ENCODE results near the gene GNMT. TPM values are rescaled to one million over a fixed set of nuclear protein-coding genes. Genes with fewer than 3 reads are reported as not detected.

The GNMT gene
- total and polyA plus RNA-seq, 9 of the 15 experiments (the other 6 are each of a cell fraction or from before 2014, with no cell fraction given): 0.11 to 0.29 (median 0.15) TPM; not detected in 6

GRCh38 chr6:42984924-42985475 is 24.4 kb downstream of the GNMT start (continued):
- no peak for TF ChIP-seq ATF6 (CRISPR knock-in tag; IDR thresholded peaks at IDR 0.05)
- TF ChIP-seq SRF (CRISPR knock-in tag; IDR thresholded peaks at IDR 0.05): no peak
- no peak for TF ChIP-seq ZNF830 (CRISPR knock-in tag; IDR thresholded peaks at IDR 0.05)
- TF ChIP-seq UBTF (IDR thresholded peaks at IDR 0.05; ENCODE audit: borderline replicate concordance in 1 of 2, low read depth in 2 of 2, low read length in 2 of 2): no peak
- no peak for TF ChIP-seq MYC (IDR thresholded peaks at IDR 0.05; ENCODE audit: low read depth, low read length)
- TF ChIP-seq MYC (CRISPR knock-in tag; IDR thresholded peaks at IDR 0.05; ENCODE audit: borderline replicate concordance, low read depth): no peak
- TF ChIP-seq E2F5 (CRISPR knock-in tag; IDR thresholded peaks at IDR 0.05): no peak
- no peak for TF ChIP-seq DEAF1 (CRISPR knock-in tag; IDR thresholded peaks at IDR 0.05)
- TF ChIP-seq RBBP5 (IDR thresholded peaks at IDR 0.05; ENCODE audit: borderline replicate concordance, insufficient read depth, low read length, poor library complexity, severe bottlenecking): peak; percentile 6
- TF ChIP-seq U2AF1 (optimal IDR thresholded peaks at IDR 0.05; ENCODE audit: low read depth, low read length): no peak
- TF ChIP-seq CEBPG (CRISPR knock-in tag; IDR thresholded peaks at IDR 0.05): 0 out of 2 replicates have a peak, but pooled peaks have one; percentile 9
- no peak for TF ChIP-seq CEBPG (tag; conservative IDR thresholded peaks at IDR 0.05 in 1 of 2, IDR thresholded peaks at IDR 0.05 in 1 of 2)
- TF ChIP-seq BRCA1 (IDR thresholded peaks at IDR 0.05): no peak
- TF ChIP-seq BRCA1 (CRISPR knock-in tag; IDR thresholded peaks at IDR 0.05): no peak
- no peak for TF ChIP-seq SREBF1 (IDR thresholded peaks at IDR 0.05; ENCODE audit: borderline replicate concordance, low read depth, low read length)
- TF ChIP-seq RCOR1 (IDR thresholded peaks at IDR 0.05; ENCODE audit: borderline replicate concordance in 1 of 2, low read depth in 2 of 2, low read length in 2 of 2): 0 out of 4 replicates have a peak, but pooled peaks of 1 of the 2 experiments have one; percentile 5
- TF ChIP-seq SRSF3 (IDR thresholded peaks at IDR 0.05; ENCODE audit: insufficient read depth, low read length): no peak
- no peak for TF ChIP-seq GTF2B (IDR thresholded peaks at IDR 0.05; ENCODE audit: extremely low read depth, insufficient read length)
- TF ChIP-seq ZKSCAN1 (IDR thresholded peaks at IDR 0.05; ENCODE audit: low read depth, low read length): no peak
- TF ChIP-seq PPARD (CRISPR knock-in tag; IDR thresholded peaks at IDR 0.05): no peak

All from K562 (cell line).